GM12878 (cell line): ENCODE measurements around the gene ZNF396. TPM values are rescaled to one million over a fixed set of nuclear protein-coding genes. Genes with fewer than 3 reads are reported as not detected.

Experiments used
- ATAC-seq: fragments of 200-7000 bp; cut with Tn5 transposase; 3 replicates; pipeline ENCODE4 v1.9.1; 2020; ENCODE audit warnings: mild to moderate bottlenecking, moderate library complexity
- BruUV-seq: library from RNA; stranded (reverse); fragments of 400-500 nt; replicated peaks from 2 replicates; lab custom pipeline; 2021; lab: Mats Ljungman, UMichigan
- CTCF ChIA-PET: fragments of 300-600 bp; sonication (Branson Sonifier 250); formaldehyde crosslinking; extraction: SDS; loops from one replicate; lab custom pipeline; 2021; ENCODE audit warnings: inconsistent platforms; lab: Yijun Ruan, JAX
- POLR2A ChIA-PET: fragments of 350-600 bp; formaldehyde crosslinking; extraction: SDS; loops from one replicate; lab custom pipeline; 2021; ENCODE audit warnings: inconsistent platforms; lab: Charles Lee
- RAD21 ChIA-PET: fragments of 300-600 bp; sonication (Branson Sonifier 250); formaldehyde crosslinking; loops from one replicate; lab custom pipeline; 2023; ENCODE audit warnings: antibody characterized with exemption; ENCODE audit not compliant: unreplicated experiment; lab: Charles Lee
- SMC1A ChIA-PET: fragments of 300-600 bp; sonication (Branson Sonifier 250); formaldehyde crosslinking; loops from one replicate; lab custom pipeline; 2023; ENCODE audit not compliant: unreplicated experiment, uncharacterized antibody; lab: Charles Lee
- DNase-seq: peaks from one replicate; pipeline ENCODE4 v3.0.0-alpha.2; 2011; ENCODE audit warnings: low read depth, low spot score
- FAIRE-seq: peaks from 3 replicates; lab custom pipeline; 2011; peaks lifted over from hg19 to GRCh38; lab: Jason Lieb, UNC
- H2AFZ ChIP-seq: 2 replicates; pipeline ENCODE4 v1.6.0; 2011; ENCODE audit warnings: low read depth, low read length, control low read depth; ENCODE audit not compliant: control insufficient read depth
- H3K27ac ChIP-seq: 2 replicates; pipeline ENCODE4 v1.5.1; 2011; ENCODE audit warnings: control low read depth; ENCODE audit not compliant: control insufficient read depth, insufficient read depth
- H3K27me3 ChIP-seq, 2 experiments: replicated peaks in 1 of 2; 2 replicates each; pipeline versions ENCODE4 v1.6.0 to v1.6.1; 2011; ENCODE audit warnings: low read length in 1 of 2; ENCODE audit not compliant: control insufficient read depth in 2 of 2, insufficient read depth in 2 of 2
- H3K36me3 ChIP-seq, 2 experiments: 2 replicates each; pipeline ENCODE4 v1.5.1; 2011; ENCODE audit warnings: low read length in 1 of 2; ENCODE audit not compliant: control insufficient read depth in 2 of 2, insufficient read depth in 2 of 2
- H3K4me1 ChIP-seq: 2 replicates; pipeline ENCODE4 v1.6.1; 2011; ENCODE audit warnings: mild to moderate bottlenecking, low read length, moderate library complexity, mixed read lengths; ENCODE audit not compliant: control insufficient read depth, insufficient read depth
- H3K4me2 ChIP-seq: 2 replicates; pipeline ENCODE4 v1.6.0; 2011; ENCODE audit warnings: control low read depth; ENCODE audit not compliant: control insufficient read depth, insufficient read depth
- H3K4me3 ChIP-seq: fragments of 200-600 bp; sonication (generic); 2 replicates; pipeline ENCODE4 v1.5.1; 2016
- H3K79me2 ChIP-seq: 2 replicates; pipeline ENCODE4 v1.6.0; 2011; ENCODE audit warnings: low read length; ENCODE audit not compliant: control insufficient read depth, insufficient read depth
- H3K9ac ChIP-seq: 2 replicates; pipeline ENCODE4 v1.8.0; 2011; ENCODE audit warnings: low read length, control low read depth, mixed read lengths; ENCODE audit not compliant: control insufficient read depth, insufficient read depth
- H3K9me3 ChIP-seq: replicated peaks from 3 replicates; pipeline ENCODE4 v1.5.1; 2011; ENCODE audit warnings: mild to moderate bottlenecking, low read length; ENCODE audit not compliant: control insufficient read depth, insufficient read depth
- H4K20me1 ChIP-seq: 2 replicates; pipeline ENCODE4 v1.6.0; 2011; ENCODE audit not compliant: control insufficient read depth, insufficient read depth
- CBFB ChIP-seq: IDR thresholded peaks from 2 replicates; pipeline ENCODE4 v1.6.1; 2016; ENCODE audit warnings: antibody characterized with exemption, low read depth
- CBX3 ChIP-seq: fragments of 200-600 bp; sonication (generic); IDR thresholded peaks from 2 replicates; pipeline ENCODE4 v1.6.1; 2016; ENCODE audit warnings: low read depth, borderline replicate concordance
- ETV6 ChIP-seq, 2 experiments: fragments of 450-650 bp in 1 of 2; IDR thresholded peaks in 1 of 2; conservative IDR thresholded peaks in 1 of 2; 2 replicates each; pipeline ENCODE4 v1.6.1; 2014; ENCODE audit warnings: antibody characterized with exemption in 1 of 2, borderline replicate concordance in 1 of 2, low read depth in 1 of 2, mild to moderate bottlenecking in 1 of 2, moderate library complexity in 1 of 2
- JUNB ChIP-seq: IDR thresholded peaks from 2 replicates; pipeline ENCODE4 v1.6.1; 2016; ENCODE audit warnings: antibody characterized with exemption, mild to moderate bottlenecking
- MEF2B ChIP-seq: fragments of 450-650 bp; IDR thresholded peaks from 2 replicates; pipeline ENCODE4 v1.6.1; 2018; ENCODE audit warnings: mild to moderate bottlenecking, moderate library complexity; ENCODE audit not compliant: partially characterized antibody, poor library complexity, severe bottlenecking
- RAD21 ChIP-seq: IDR thresholded peaks from 2 replicates; pipeline ENCODE4 v1.6.1; 2011; ENCODE audit warnings: mild to moderate bottlenecking, low read depth, low read length, moderate library complexity; ENCODE audit not compliant: insufficient read depth
- RUNX3 ChIP-seq: IDR thresholded peaks from 2 replicates; pipeline ENCODE4 v1.6.1; 2012; ENCODE audit warnings: low read length, inconsistent platforms
- SIX5 ChIP-seq: IDR thresholded peaks from 2 replicates; pipeline ENCODE4 v1.6.1; 2011; ENCODE audit warnings: mild to moderate bottlenecking, low read depth, low read length, moderate library complexity; ENCODE audit not compliant: severe bottlenecking
- SMC3 ChIP-seq: IDR thresholded peaks from 2 replicates; pipeline ENCODE4 v1.6.1; 2011; ENCODE audit warnings: low read length, improper control_type of control experiment, borderline replicate concordance
- SREBF2 ChIP-seq: IDR thresholded peaks from 2 replicates; pipeline ENCODE4 v1.6.1; 2012; ENCODE audit warnings: mild to moderate bottlenecking, low read length
- SUZ12 ChIP-seq: fragments of 200-600 bp; sonication (generic); IDR thresholded peaks from one replicate; pipeline ENCODE4 v1.6.1; 2018; ENCODE audit warnings: antibody characterized with exemption, mild to moderate bottlenecking; ENCODE audit not compliant: unreplicated experiment
- TBL1XR1 ChIP-seq: IDR thresholded peaks from 2 replicates; pipeline ENCODE4 v1.6.1; 2012; ENCODE audit warnings: low read depth, low read length, improper control_type of control experiment
- ZNF622 ChIP-seq: fragments of 450-650 bp; IDR thresholded peaks from 2 replicates; pipeline ENCODE4 v1.6.1; 2017; ENCODE audit warnings: mild to moderate bottlenecking, inconsistent platforms
- WGBS: methylation state at CpG from one replicate; pipeline ENCODE4 v1.1.6; 2016; ENCODE audit warnings: low lambda C conversion rate; ENCODE audit not compliant: insufficient replicate concordance, insufficient coverage; ENCODE audit errors: missing lambda C conversion rate; 5-methylcytosine and 5-hydroxymethylcytosine counted together
- in situ Hi-C: fragments of 300-500 bp; cut with MboI; formaldehyde crosslinking; loops from 9 replicates; pipeline ENCODE4 v1.14.3; 2018; ENCODE audit warnings: mixed read lengths
- intact Hi-C: fragments of 100-400 bp; cut with micrococcal nuclease; formaldehyde crosslinking; loops from one replicate; pipeline ENCODE4 v1.14.2; 2022; ENCODE audit not compliant: unreplicated experiment
- polyA plus RNA-seq, 11 experiments: library from polyadenylated mRNA; depleted of rRNA in 4 of 11; unstranded in 6 of 11; stranded (reverse) in 5 of 11; fragments of >200 nt; fragmentation: Nextera tagmentation in 4 of 11; fragmentation: Illumina TruSeq in 1 of 11; extraction: Ambion mirVana in 4 of 11; extraction: Trizol in 1 of 11; gene quantifications; 1 replicate in 1 of 11; 2 replicates in 10 of 11; pipeline versions ENCODE4 v1.2.1 to v1.2.3, GENCODE V29; 2011 to 2016; ENCODE audit warnings: inconsistent platforms in 2 of 11, missing spikeins in 2 of 11, low read depth in 1 of 11
- total RNA-seq, 4 experiments: library from RNA; depleted of rRNA in 3 of 4; stranded (reverse); fragments of >200 nt in 3 of 4; fragmentation: Illumina TruSeq in 1 of 4; extraction: Trizol in 1 of 4; gene quantifications; 2 replicates each; pipeline versions ENCODE4 v1.2.1 to v1.2.3, GENCODE V29; 2013 to 2021
- TF ChIP-seq, protein P1 (sequence below): fragments of 450-650 bp; IDR thresholded peaks from 2 replicates; pipeline ENCODE4 v1.6.1; 2017; ENCODE audit warnings: borderline replicate concordance
- TF ChIP-seq, protein P2 (sequence below): fragments of 450-650 bp; IDR thresholded peaks from 2 replicates; pipeline ENCODE4 v1.6.1; 2017; ENCODE audit warnings: mild to moderate bottlenecking, moderate library complexity
- TF ChIP-seq, protein P3 (sequence below), 3 experiments: IDR thresholded peaks in 2 of 3; conservative IDR thresholded peaks in 1 of 3; 2 replicates each; pipeline ENCODE4 v1.5.1; 2011; ENCODE audit warnings: low read depth in 3 of 3, low read length in 3 of 3, mild to moderate bottlenecking in 3 of 3, control low read depth in 2 of 3, moderate library complexity in 2 of 3, inconsistent platforms in 1 of 3, mixed read lengths in 1 of 3; ENCODE audit not compliant: control insufficient read depth in 2 of 3, insufficient read depth in 1 of 3; ENCODE audit errors: extremely low read depth in 1 of 3

The ZNF396 gene
- total and polyA plus RNA-seq, 10 of the 15 experiments (the other 5 are each of a cell fraction or from before 2014, with no cell fraction given) = 0.14 to 0.79 (median 0.47) TPM

DNA sequence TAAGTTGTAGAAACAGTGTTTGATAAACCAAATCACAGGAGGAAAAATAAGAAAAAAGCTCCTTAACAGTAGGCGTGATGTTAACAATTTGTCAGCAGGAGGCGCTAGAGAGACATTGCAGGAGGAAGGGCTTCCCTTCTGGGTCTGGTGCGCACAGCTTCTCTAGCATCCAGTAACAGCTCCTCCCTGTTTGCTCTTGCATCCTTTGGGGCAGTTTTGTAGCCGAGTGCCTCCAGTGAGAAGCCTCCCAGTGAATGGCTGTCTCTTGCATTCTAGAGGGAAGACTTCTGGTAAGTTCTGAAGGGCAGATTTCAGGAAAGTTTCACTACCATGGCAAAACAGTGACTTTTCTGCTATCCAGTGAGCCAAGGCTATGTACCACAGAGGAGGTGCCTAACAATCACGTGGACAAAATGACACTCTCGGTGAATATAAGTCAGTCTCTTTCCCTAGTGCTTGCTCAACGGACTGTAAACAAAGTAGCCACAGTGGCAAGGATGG lies 9.5 kb upstream of the ZNF396 start:
- H3K27me3 ChIP-seq = 0 out of 4 replicates have a peak, but pooled peaks cover 0 to 3% of the 10 kb centered on the region in 2 experiments
- SMC1A ChIA-PET = interaction anchor here (0.6 to 5.7 kb wide), 31 partner anchors 8 to 898 kb away, joined by 3 to 38 read pairs (median 3); no protein-coding TSS in a partner anchor
- peak; percentile 23 for FAIRE-seq
- TF ChIP-seq, protein P1, sequence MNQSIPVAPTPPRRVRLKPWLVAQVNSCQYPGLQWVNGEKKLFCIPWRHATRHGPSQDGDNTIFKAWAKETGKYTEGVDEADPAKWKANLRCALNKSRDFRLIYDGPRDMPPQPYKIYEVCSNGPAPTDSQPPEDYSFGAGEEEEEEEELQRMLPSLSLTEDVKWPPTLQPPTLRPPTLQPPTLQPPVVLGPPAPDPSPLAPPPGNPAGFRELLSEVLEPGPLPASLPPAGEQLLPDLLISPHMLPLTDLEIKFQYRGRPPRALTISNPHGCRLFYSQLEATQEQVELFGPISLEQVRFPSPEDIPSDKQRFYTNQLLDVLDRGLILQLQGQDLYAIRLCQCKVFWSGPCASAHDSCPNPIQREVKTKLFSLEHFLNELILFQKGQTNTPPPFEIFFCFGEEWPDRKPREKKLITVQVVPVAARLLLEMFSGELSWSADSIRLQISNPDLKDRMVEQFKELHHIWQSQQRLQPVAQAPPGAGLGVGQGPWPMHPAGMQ = no peak
- TF ChIP-seq TBL1XR1 (no peak), ZNF622 (no peak), SMC3 (peak; percentile 80; the same call in 1 of the 2 replicates), SUZ12 (no peak), CBFB (no peak), MEF2B (no peak), RAD21 (peak; percentile 85), ETV6 (conservative IDR thresholded peaks at IDR 0.05 in 1 of 2, IDR thresholded peaks at IDR 0.05 in 1 of 2; ENCODE audit: borderline replicate concordance in 1 of 2, low read depth in 1 of 2) (no peak), SIX5 (no peak), JUNB (no peak), RUNX3 (0 out of 2 replicates have a peak, but pooled peaks have one; percentile 3), SREBF2 (no peak), CBX3 (no peak)
- TF ChIP-seq, protein P2, sequence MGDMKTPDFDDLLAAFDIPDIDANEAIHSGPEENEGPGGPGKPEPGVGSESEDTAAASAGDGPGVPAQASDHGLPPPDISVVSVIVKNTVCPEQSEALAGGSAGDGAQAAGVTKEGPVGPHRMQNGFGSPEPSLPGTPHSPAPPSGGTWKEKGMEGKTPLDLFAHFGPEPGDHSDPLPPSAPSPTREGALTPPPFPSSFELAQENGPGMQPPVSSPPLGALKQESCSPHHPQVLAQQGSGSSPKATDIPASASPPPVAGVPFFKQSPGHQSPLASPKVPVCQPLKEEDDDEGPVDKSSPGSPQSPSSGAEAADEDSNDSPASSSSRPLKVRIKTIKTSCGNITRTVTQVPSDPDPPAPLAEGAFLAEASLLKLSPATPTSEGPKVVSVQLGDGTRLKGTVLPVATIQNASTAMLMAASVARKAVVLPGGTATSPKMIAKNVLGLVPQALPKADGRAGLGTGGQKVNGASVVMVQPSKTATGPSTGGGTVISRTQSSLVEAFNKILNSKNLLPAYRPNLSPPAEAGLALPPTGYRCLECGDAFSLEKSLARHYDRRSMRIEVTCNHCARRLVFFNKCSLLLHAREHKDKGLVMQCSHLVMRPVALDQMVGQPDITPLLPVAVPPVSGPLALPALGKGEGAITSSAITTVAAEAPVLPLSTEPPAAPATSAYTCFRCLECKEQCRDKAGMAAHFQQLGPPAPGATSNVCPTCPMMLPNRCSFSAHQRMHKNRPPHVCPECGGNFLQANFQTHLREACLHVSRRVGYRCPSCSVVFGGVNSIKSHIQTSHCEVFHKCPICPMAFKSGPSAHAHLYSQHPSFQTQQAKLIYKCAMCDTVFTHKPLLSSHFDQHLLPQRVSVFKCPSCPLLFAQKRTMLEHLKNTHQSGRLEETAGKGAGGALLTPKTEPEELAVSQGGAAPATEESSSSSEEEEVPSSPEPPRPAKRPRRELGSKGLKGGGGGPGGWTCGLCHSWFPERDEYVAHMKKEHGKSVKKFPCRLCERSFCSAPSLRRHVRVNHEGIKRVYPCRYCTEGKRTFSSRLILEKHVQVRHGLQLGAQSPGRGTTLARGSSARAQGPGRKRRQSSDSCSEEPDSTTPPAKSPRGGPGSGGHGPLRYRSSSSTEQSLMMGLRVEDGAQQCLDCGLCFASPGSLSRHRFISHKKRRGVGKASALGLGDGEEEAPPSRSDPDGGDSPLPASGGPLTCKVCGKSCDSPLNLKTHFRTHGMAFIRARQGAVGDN = no peak
- TF ChIP-seq, protein P3, sequence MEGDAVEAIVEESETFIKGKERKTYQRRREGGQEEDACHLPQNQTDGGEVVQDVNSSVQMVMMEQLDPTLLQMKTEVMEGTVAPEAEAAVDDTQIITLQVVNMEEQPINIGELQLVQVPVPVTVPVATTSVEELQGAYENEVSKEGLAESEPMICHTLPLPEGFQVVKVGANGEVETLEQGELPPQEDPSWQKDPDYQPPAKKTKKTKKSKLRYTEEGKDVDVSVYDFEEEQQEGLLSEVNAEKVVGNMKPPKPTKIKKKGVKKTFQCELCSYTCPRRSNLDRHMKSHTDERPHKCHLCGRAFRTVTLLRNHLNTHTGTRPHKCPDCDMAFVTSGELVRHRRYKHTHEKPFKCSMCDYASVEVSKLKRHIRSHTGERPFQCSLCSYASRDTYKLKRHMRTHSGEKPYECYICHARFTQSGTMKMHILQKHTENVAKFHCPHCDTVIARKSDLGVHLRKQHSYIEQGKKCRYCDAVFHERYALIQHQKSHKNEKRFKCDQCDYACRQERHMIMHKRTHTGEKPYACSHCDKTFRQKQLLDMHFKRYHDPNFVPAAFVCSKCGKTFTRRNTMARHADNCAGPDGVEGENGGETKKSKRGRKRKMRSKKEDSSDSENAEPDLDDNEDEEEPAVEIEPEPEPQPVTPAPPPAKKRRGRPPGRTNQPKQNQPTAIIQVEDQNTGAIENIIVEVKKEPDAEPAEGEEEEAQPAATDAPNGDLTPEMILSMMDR (IDR thresholded peaks at IDR 0.05 in 2 of 3, conservative IDR thresholded peaks at IDR 0.05 in 1 of 3; ENCODE audit: control insufficient read depth in 2 of 3, extremely low read depth in 1 of 3, insufficient read depth in 1 of 3, low read depth in 3 of 3, low read length in 3 of 3) = peak; percentile 88 to 92 (median 89); a peak in 5 of 6 replicates

More for the DNA sequence above, 9.5 kb upstream of the ZNF396 start:
- Histone ChIP-seq H3K4me3 (no peak overlapping the region), H3K4me2 (no peak overlapping the region), H4K20me1 (no peaks in the 10 kb centered on the region), H2AFZ (no peak overlapping the region; the same call in 1 of the 2 replicates), H3K9me3 (no peaks in the 10 kb centered on the region), H3K36me3 (no peaks in the 10 kb centered on the region), H3K27ac (no peak overlapping the region), H3K9ac (no peak overlapping the region), H3K4me1 (no peaks in the 10 kb centered on the region), H3K79me2 (no peaks in the 10 kb centered on the region)
- intact Hi-C loops (loop anchor here (1.0 to 5.0 kb wide), 2 partner anchors 155 to 566 kb away; no protein-coding TSS in a partner anchor), in situ Hi-C loops (loop anchor here (10.0 kb wide), 1 partner anchor 898 kb away; no protein-coding TSS in a partner anchor)
- DNase-seq (no peak), ATAC-seq (peak; percentile 90)
- WGBS = 7% methylated on average over 7 of the region's 7 CpGs
- POLR2A ChIA-PET = interaction anchor here (1.4 kb wide), 1 partner anchor 146 kb away, joined by 3 read pairs; the partner anchor contains the start of gene ZNF397
- RAD21 ChIA-PET = interaction anchor here (0.6 to 2.0 kb wide), 26 partner anchors 11 to 898 kb away, joined by 3 to 14 read pairs (median 4); partner anchors contain the start of genes INO80C and RMP24
- no TSS peak for BruUV-seq
- CTCF ChIA-PET = interaction anchor here (0.6 to 5.2 kb wide), 48 partner anchors 8 to 897 kb away, joined by 3 to 35 read pairs (median 4); no protein-coding TSS in a partner anchor
